ENCODE results near the gene BEND6.

DNA sequence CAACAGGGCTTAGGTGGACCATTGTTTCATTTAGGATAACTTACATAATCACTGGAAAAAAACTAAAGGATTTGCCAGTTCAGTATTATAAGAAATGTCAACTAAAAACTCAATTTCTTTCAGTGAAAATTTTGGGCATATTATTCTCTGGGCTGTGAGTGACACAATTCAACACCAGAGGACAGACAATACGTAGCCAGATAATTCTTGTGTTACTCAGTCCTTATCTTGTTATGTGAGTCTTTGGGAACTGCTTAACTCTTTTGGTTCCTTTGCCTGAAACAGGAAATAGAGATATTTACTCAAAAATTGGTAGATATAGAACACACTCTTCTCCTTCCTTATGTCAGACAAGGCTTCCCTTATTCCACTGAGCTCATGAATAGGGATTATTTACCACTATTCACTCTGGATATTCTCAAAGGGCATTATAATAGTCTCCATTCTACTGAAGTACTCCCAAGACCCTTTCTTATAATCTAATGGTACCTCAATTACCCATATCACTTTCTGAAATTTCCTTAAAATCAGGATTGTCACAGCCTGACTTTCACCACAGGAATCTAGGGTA is 4.9 kb upstream of the BEND6 start:
- TF ChIP-seq GATA3 (IDR thresholded peaks at IDR 0.05; ENCODE audit: low read depth, low read length) (no peak), GATA2 (IDR thresholded peaks at IDR 0.05; ENCODE audit: low read depth, low read length) (no peak)
